Measurements from ENCODE around the gene TTC17.

Gene TTC17

GRCh38 chr11:43518408-43519160 is 159.9 kb downstream of the TTC17 start (continued):
- TF ChIP-seq ZNF138 (tag by site-specific recombination; IDR thresholded peaks at IDR 0.05; ENCODE audit: borderline replicate concordance) = no peak

- no peak overlapping the region for H3K4me3 ChIP-seq (ENCODE audit: low read depth, low read length)
- no peaks in the 10 kb centered on the region for H3K9me3 ChIP-seq (ENCODE audit: control insufficient read depth, insufficient read depth, low read depth, low read length)
- H3K4me1 ChIP-seq (ENCODE audit: control insufficient read depth, insufficient read depth, low read length) = no peaks in the 10 kb centered on the region
- H3K36me3 ChIP-seq (ENCODE audit: control insufficient read depth in 2 of 2, insufficient read depth in 1 of 2, low read length in 2 of 2) = no peaks in the 10 kb centered on the region
- TF ChIP-seq SCRT2 (tag by site-specific recombination; IDR thresholded peaks at IDR 0.05) (no peak), KLF8 (tag by site-specific recombination; IDR thresholded peaks at IDR 0.05) (no peak), ZNF521 (tag by site-specific recombination; IDR thresholded peaks at IDR 0.05) (no peak), ZNF792 (tag by site-specific recombination; IDR thresholded peaks at IDR 0.05) (no peak), ZNF112 (tag by site-specific recombination; IDR thresholded peaks at IDR 0.05) (no peak), ZNF221 (tag by site-specific recombination; IDR thresholded peaks at IDR 0.05; ENCODE audit: borderline replicate concordance) (no peak), GLIS1 (tag by site-specific recombination; IDR thresholded peaks at IDR 0.05) (no peak), KLF9 (tag by site-specific recombination; IDR thresholded peaks at IDR 0.05; ENCODE audit: low read depth) (no peak), TSHZ1 (tag by site-specific recombination; IDR thresholded peaks at IDR 0.05; ENCODE audit: borderline replicate concordance) (no peak), ZNF473 (tag by site-specific recombination; IDR thresholded peaks at IDR 0.05) (no peak), ZNF76 (tag by site-specific recombination; IDR thresholded peaks at IDR 0.05; ENCODE audit: borderline replicate concordance, low read depth) (no peak), GLIS2 (tag by site-specific recombination; IDR thresholded peaks at IDR 0.05) (no peak), ZNF433 (tag by site-specific recombination; IDR thresholded peaks at IDR 0.05; ENCODE audit: low read depth) (no peak)
- ChIA-PET POLR2A (no interaction called here), CTCF (no interaction called here)
- H3K27ac ChIP-seq (ENCODE audit: extremely low read depth, low read depth, low read length) = no peak overlapping the region
Measured at GRCh38 chr11:43521471-43521870, 162.8 kb downstream of the TTC17 start.

GRCh38 chr11:43523632-43524031 is 164.9 kb downstream of the TTC17 start:
- no peak for TF ChIP-seq ZNF155 (tag by site-specific recombination; IDR thresholded peaks at IDR 0.05)
- TF ChIP-seq ZNF521 (tag by site-specific recombination; IDR thresholded peaks at IDR 0.05) = no peak
- no peak for TF ChIP-seq ZBTB11 (tag by site-specific recombination; conservative IDR thresholded peaks at IDR 0.05; ENCODE audit: low read depth)
- Histone ChIP-seq H3K4me3 (ENCODE audit: low read depth, low read length) (no peak overlapping the region), H3K9me3 (ENCODE audit: control insufficient read depth, insufficient read depth, low read depth, low read length) (no peaks in the 10 kb centered on the region), H3K27ac (ENCODE audit: extremely low read depth, low read depth, low read length) (no peak overlapping the region), H3K36me3 (ENCODE audit: control insufficient read depth in 2 of 2, insufficient read depth in 1 of 2, low read length in 2 of 2) (no peaks in the 10 kb centered on the region), H3K4me1 (ENCODE audit: control insufficient read depth, insufficient read depth, low read length) (no peaks in the 10 kb centered on the region)
- CTCF ChIA-PET = no interaction called here
- POLR2A ChIA-PET = no interaction called here
